K562 (cell line): Measurements from ENCODE around the gene FAM120AOS. TPM values are rescaled to one million over a fixed set of nuclear protein-coding genes. Genes with fewer than 3 reads are reported as not detected.

Experiments
- ATAC-seq: fragments of 200-7000 bp; cut with Tn5 transposase; 3 replicates; pipeline ENCODE4 v1.9.1; 2020; ENCODE audit warnings: moderate library complexity
- BruUV-seq: library from RNA; stranded (reverse); fragments of 400-500 nt; replicated peaks from 2 replicates; lab custom pipeline; 2021; lab: Mats Ljungman, UMichigan
- CTCF ChIA-PET: fragments of 300-600 bp; formaldehyde crosslinking; extraction: SDS; loops from one replicate; lab custom pipeline; 2021; ENCODE audit warnings: low intra/inter-chr PET ratio; lab: Yijun Ruan, JAX
- POLR2A ChIA-PET: fragments of 300-600, 350-650 bp; sonication (Branson Sonifier 250); formaldehyde crosslinking; extraction: SDS; loops from one replicate; lab custom pipeline; 2021; ENCODE audit warnings: antibody characterized with exemption, inconsistent platforms; lab: Yijun Ruan, JAX
- DNase-seq, 4 experiments: peaks; one replicate each; pipeline versions ENCODE4 v3.0.0 to v3.0.0-alpha.2; 2011 to 2018; ENCODE audit warnings: low spot score in 3 of 4, mixed read lengths in 3 of 4; ENCODE audit errors: extremely low read depth in 1 of 4
- FAIRE-seq: peaks from 2 replicates; lab custom pipeline; 2011; peaks lifted over from hg19 to GRCh38; lab: Jason Lieb, UNC
- H2AFZ ChIP-seq: 2 replicates; pipeline ENCODE4 v1.6.0; 2011; ENCODE audit warnings: low read depth, low read length, control low read depth, inconsistent platforms
- H3K27ac ChIP-seq: fragments of 200-600 bp; 3 replicates; pipeline ENCODE4 v1.8.0; 2011; ENCODE audit warnings: low read depth, mild to moderate bottlenecking, control low read depth, inconsistent platforms, low read length, moderate library complexity, mixed read lengths; ENCODE audit errors: extremely low read depth
- H3K27me3 ChIP-seq, 2 experiments: fragments of 300-600 bp in 1 of 2; 2 replicates in 1 of 2; 3 replicates in 1 of 2; pipeline versions ENCODE4 v1.6.0 to v1.8.0; 2011; ENCODE audit warnings: inconsistent platforms in 2 of 2, low read length in 2 of 2, mild to moderate bottlenecking in 1 of 2, mixed read lengths in 1 of 2, moderate library complexity in 1 of 2; ENCODE audit not compliant: control insufficient read depth in 2 of 2, insufficient read depth in 2 of 2
- H3K36me3 ChIP-seq: fragments of 300-600 bp; 3 replicates; pipeline ENCODE4 v1.8.0; 2011; ENCODE audit warnings: mild to moderate bottlenecking, low read length, inconsistent platforms; ENCODE audit not compliant: control insufficient read depth, insufficient read depth
- H3K4me1 ChIP-seq, 2 experiments: fragments of 200-600 bp in 1 of 2; replicated peaks in 1 of 2; 2 replicates in 1 of 2; 3 replicates in 1 of 2; pipeline versions ENCODE4 v1.5.1 to v1.8.0; 2011; ENCODE audit warnings: inconsistent platforms in 2 of 2, low read length in 2 of 2, mild to moderate bottlenecking in 1 of 2, mixed read lengths in 1 of 2, moderate library complexity in 1 of 2; ENCODE audit not compliant: control insufficient read depth in 2 of 2, insufficient read depth in 2 of 2
- H3K4me2 ChIP-seq: 2 replicates; pipeline ENCODE4 v1.6.1; 2011; ENCODE audit warnings: low read length, control low read depth, inconsistent platforms, mixed read lengths; ENCODE audit not compliant: insufficient read depth
- H3K4me3 ChIP-seq: fragments of 200-600 bp; sonication (generic), shearing (Covaris generic); 2 replicates; pipeline ENCODE4 v1.5.1; 2016; ENCODE audit warnings: control low read depth, inconsistent platforms
- H3K79me2 ChIP-seq: fragments of 200-600 bp; 3 replicates; pipeline ENCODE4 v1.8.0; 2011; ENCODE audit warnings: low read length, inconsistent platforms; ENCODE audit not compliant: control insufficient read depth, insufficient read depth
- H3K9ac ChIP-seq, 2 experiments: 2 replicates each; pipeline versions ENCODE4 v1.6.0 to v1.6.1; 2011; ENCODE audit warnings: low read depth in 2 of 2, low read length in 2 of 2, control low read depth in 1 of 2, inconsistent platforms in 1 of 2, mild to moderate bottlenecking in 1 of 2, mixed read lengths in 1 of 2; ENCODE audit not compliant: insufficient read depth in 1 of 2
- H3K9me1 ChIP-seq: one replicate; pipeline ENCODE4 v1.6.0; 2011; ENCODE audit warnings: inconsistent platforms, mild to moderate bottlenecking, low read length, moderate library complexity; ENCODE audit not compliant: control insufficient read depth, insufficient read depth
- H3K9me3 ChIP-seq: replicated peaks from 2 replicates; pipeline ENCODE4 v1.5.1; 2011; ENCODE audit warnings: low read depth, low read length, inconsistent platforms; ENCODE audit not compliant: control insufficient read depth, insufficient read depth
- H4K20me1 ChIP-seq: replicated peaks from 2 replicates; pipeline ENCODE4 v1.6.1; 2011; ENCODE audit warnings: low read length, inconsistent platforms, mixed read lengths; ENCODE audit not compliant: control insufficient read depth, insufficient read depth
- ARNT ChIP-seq, 2 experiments: fragments of 450-650 bp; IDR thresholded peaks; 2 replicates each; pipeline ENCODE4 v1.6.1; 2016; ENCODE audit warnings: mild to moderate bottlenecking in 1 of 2
- ATF6 ChIP-seq: sonication (generic); formaldehyde crosslinking; IDR thresholded peaks from 2 replicates; pipeline ENCODE4 v1.4.0; 2020; ENCODE audit warnings: mild to moderate bottlenecking, missing genetic modification reagents
- BACH1 ChIP-seq: fragments of 200-800 bp; sonication (Bioruptor generic); IDR thresholded peaks from 2 replicates; pipeline ENCODE4 v1.6.1; 2016; ENCODE audit warnings: missing genetic modification characterization, missing compliant biosample characterization
- C11orf30 ChIP-seq: fragments of 450-650 bp; IDR thresholded peaks from 2 replicates; pipeline ENCODE4 v1.6.1; 2016; ENCODE audit warnings: low read depth, mild to moderate bottlenecking
- DPF2 ChIP-seq: fragments of 450-650 bp; IDR thresholded peaks from 2 replicates; pipeline ENCODE4 v1.6.1; 2016
- EGR1 ChIP-seq: fragments of 450-650 bp; conservative IDR thresholded peaks from 2 replicates; pipeline ENCODE4 v1.6.1; 2017; ENCODE audit warnings: mild to moderate bottlenecking
- ESRRB ChIP-seq: fragments of 250-450 bp; sonication (Bioruptor Pico); IDR thresholded peaks from 2 replicates; pipeline ENCODE4 v1.5.0; 2020; ENCODE audit warnings: mild to moderate bottlenecking, moderate library complexity, borderline replicate concordance
- FOXK2 ChIP-seq, 2 experiments: fragments of 450-650 bp; IDR thresholded peaks in 1 of 2; conservative IDR thresholded peaks in 1 of 2; 2 replicates each; pipeline ENCODE4 v1.6.1; 2016; ENCODE audit warnings: low read depth in 2 of 2, mild to moderate bottlenecking in 1 of 2
- GABPA ChIP-seq: fragments of 200-800 bp; sonication (Bioruptor generic); conservative IDR thresholded peaks from 2 replicates; pipeline ENCODE4 v1.6.1; 2016; ENCODE audit warnings: low read depth, missing genetic modification characterization, missing compliant biosample characterization
- HDAC3 ChIP-seq: fragments of 450-650 bp; IDR thresholded peaks from 2 replicates; pipeline ENCODE4 v1.6.1; 2018; ENCODE audit warnings: borderline replicate concordance, mild to moderate bottlenecking, moderate library complexity; ENCODE audit not compliant: partially characterized antibody
- IRF1 ChIP-seq: sonication (generic); formaldehyde crosslinking; IDR thresholded peaks from 2 replicates; pipeline ENCODE4 v1.8.0; 2022; ENCODE audit warnings: missing genetic modification reagents, mild to moderate bottlenecking, borderline replicate concordance
- MAFG ChIP-seq: fragments of 450-650 bp; conservative IDR thresholded peaks from 2 replicates; pipeline ENCODE4 v1.6.1; 2016; ENCODE audit warnings: missing genetic modification characterization, missing compliant biosample characterization
- NFE2 ChIP-seq: IDR thresholded peaks from 2 replicates; pipeline ENCODE4 v1.6.1; 2014; ENCODE audit warnings: antibody characterized with exemption, low read depth
- NFE2L1 ChIP-seq: fragments of 450-650 bp; IDR thresholded peaks from 2 replicates; pipeline ENCODE4 v1.6.1; 2016; ENCODE audit warnings: missing genetic modification characterization, low read depth, mild to moderate bottlenecking, missing compliant biosample characterization, moderate library complexity, borderline replicate concordance
- RBM39 ChIP-seq: fragments of 200-400 bp; formaldehyde crosslinking; optimal IDR thresholded peaks from 2 replicates; pipeline ENCODE3; 2018; ENCODE audit warnings: low read depth, low read length
- SMARCA4 ChIP-seq: fragments of 450-650 bp; IDR thresholded peaks from 2 replicates; pipeline ENCODE4 v1.6.1; 2016
- SMARCE1 ChIP-seq: fragments of 450-650 bp; IDR thresholded peaks from 2 replicates; pipeline ENCODE4 v1.7.1; 2016; ENCODE audit warnings: mild to moderate bottlenecking
- TRIM24 ChIP-seq, 2 experiments: fragments of 450-650 bp; IDR thresholded peaks; 2 replicates each; pipeline ENCODE4 v1.6.1; 2016
- ZNF197 ChIP-seq: fragments of 200-800 bp; sonication (Bioruptor generic); IDR thresholded peaks from 2 replicates; pipeline ENCODE4 v1.6.1; 2016; ENCODE audit warnings: low read depth, missing genetic modification characterization, missing compliant biosample characterization
- ZNF316 ChIP-seq: fragments of 450-650 bp; IDR thresholded peaks from 2 replicates; pipeline ENCODE4 v1.6.1; 2016
- ZNF41 ChIP-seq: fragments of 250-450 bp; sonication (Bioruptor Pico); conservative IDR thresholded peaks from 2 replicates; pipeline ENCODE4 v1.4.0; 2020; ENCODE audit warnings: mild to moderate bottlenecking
- WGBS: fragments of 100-300 bp; shearing (Covaris generic); methylation state at CpG from one replicate; pipeline ENCODE4 v1.1.6; 2016; ENCODE audit warnings: low coverage, mixed read lengths; ENCODE audit not compliant: insufficient coverage; ENCODE audit errors: missing lambda C conversion rate; 5-methylcytosine and 5-hydroxymethylcytosine counted together
- in situ Hi-C: fragments of 300-500 bp; cut with MboI; formaldehyde crosslinking; loops from 4 replicates; pipeline ENCODE4 v1.15.0; 2018; ENCODE audit warnings: inconsistent platforms, mixed read lengths
- intact Hi-C: fragments of 100-400 bp; cut with micrococcal nuclease; formaldehyde crosslinking; loops from 2 replicates; pipeline ENCODE4 v1.14.2; 2022
- polyA plus RNA-seq, 8 experiments: library from polyadenylated mRNA; depleted of rRNA in 4 of 8; stranded (reverse) in 5 of 8; unstranded in 3 of 8; fragments of >200 nt; fragmentation: Nextera tagmentation in 2 of 8; fragmentation: Illumina TruSeq in 1 of 8; extraction: Ambion mirVana in 2 of 8; extraction: Trizol in 1 of 8; gene quantifications; 2 replicates each; pipeline versions ENCODE4 v1.2.1 to v1.2.3, GENCODE V29; 2011 to 2014; ENCODE audit warnings: inconsistent platforms in 1 of 8, missing spikeins in 1 of 8
- total RNA-seq, 7 experiments: library from RNA; depleted of rRNA in 6 of 7; stranded (reverse); fragments of >200 nt in 6 of 7; fragmentation: Illumina TruSeq in 2 of 7; extraction: Trizol in 2 of 7; gene quantifications; 2 replicates each; pipeline versions ENCODE4 v1.2.1 to v1.2.3, GENCODE V29; 2011 to 2021; ENCODE audit warnings: low replicate concordance in 1 of 7

The FAM120AOS gene
- total and polyA plus RNA-seq, 9 of the 15 experiments (the other 6 are each of a cell fraction or from before 2014, with no cell fraction given): 18.8 to 53.4 (median 41.4) TPM

- DNase-seq (no peak), ATAC-seq (peak; percentile 38; the same call in 1 of the 3 replicates), FAIRE-seq (no peak)
- Histone ChIP-seq H2AFZ (no peak overlapping the region), H3K4me3 (no peak overlapping the region), H3K36me3 (peaks cover 78% of the 10 kb centered on the region), H3K9me1 (peaks cover 4% of the 10 kb centered on the region), H3K4me2 (no peak overlapping the region), H3K79me2 (peaks cover 84% of the 10 kb centered on the region), H3K27ac (peak overlapping the region; percentile 2; the same call in 2 of the 3 replicates), H3K4me1 (peaks cover 0 to 4% of the 10 kb centered on the region in 2 experiments; a peak in 1 of 5 replicates), H3K9ac (no peak overlapping the region; a peak in 1 of 4 replicates), H3K9me3 (no peaks in the 10 kb centered on the region), H4K20me1 (peaks cover 3% of the 10 kb centered on the region; the same call in 1 of the 2 replicates), H3K27me3 (no peaks in the 10 kb centered on the region)
- BruUV-seq: no TSS peak
- ChIA-PET POLR2A (interaction anchor here (1.0 kb wide), 1 partner anchor 10 kb away, joined by 4 read pairs; no protein-coding TSS in a partner anchor), CTCF (no interaction called here)
- in situ Hi-C loops (no loop called here), intact Hi-C loops (loop anchor here (2.0 kb wide), 1 partner anchor 33 kb away; the partner anchor contains the start of gene FAM120AOS)
- WGBS: 100% methylated on average over 1 of the region's 1 CpG
- TF ChIP-seq NFE2L1 (tag) (peak; percentile 96), MAFG (tag) (peak; percentile 99), DPF2 (0 out of 2 replicates have a peak, but pooled peaks have one; percentile 38), TRIM24 (IDR thresholded peaks at IDR 0.05) (0 out of 4 replicates have a peak, but pooled peaks of 1 of the 2 experiments have one; percentile 20), ZNF316 (peak; percentile 99), GABPA (tag) (no peak), C11orf30 (peak; percentile 96), RBM39 (no peak), ATF6 (CRISPR knock-in tag) (no peak), SMARCA4 (peak; percentile 48; the same call in 1 of the 2 replicates), HDAC3 (no peak), NFE2 (peak; percentile 86), ZNF197 (CRISPR knock-in tag) (no peak), BACH1 (peak; percentile 79), ZNF41 (CRISPR knock-in tag) (no peak), ESRRB (CRISPR knock-in tag) (no peak), FOXK2 (conservative IDR thresholded peaks at IDR 0.05 in 1 of 2, IDR thresholded peaks at IDR 0.05 in 1 of 2; ENCODE audit: low read depth in 2 of 2) (peak; percentile 35 to 39; a peak in 1 of 4 replicates), SMARCE1 (0 out of 2 replicates have a peak, but pooled peaks have one; percentile 25), EGR1 (no peak), IRF1 (no peak), ARNT (IDR thresholded peaks at IDR 0.05) (peak in 1 of 2 experiments; percentile 42; a peak in 1 of 4 replicates)
These were observed 32.9 kb upstream of the FAM120AOS start for GRCh38 chr9:93486268-93486667.
